OCI-LY3 (cell line): Measurements from ENCODE around the gene C4B.

Experiments used
- H2AFZ ChIP-seq: fragments of 200-600, 300-600 bp; shearing (Covaris generic); 2 replicates; pipeline ENCODE4 v1.6.0; 2014; ENCODE audit warnings: antibody characterized with exemption, low read depth, low read length
- H3K27ac ChIP-seq: fragments of 200-600, 300-600 bp; sonication (generic); 2 replicates; pipeline ENCODE4 v1.5.1; 2014; ENCODE audit warnings: mild to moderate bottlenecking, low read length, moderate library complexity, mixed read lengths
- H3K27me3 ChIP-seq: fragments of 200-600, 300-600 bp; sonication (generic); 2 replicates; pipeline ENCODE4 v1.6.1; 2014; ENCODE audit warnings: low read depth, low read length, mixed read lengths
- H3K36me3 ChIP-seq: fragments of 200-600, 300-600 bp; sonication (generic); replicated peaks from 2 replicates; pipeline ENCODE3; 2014; ENCODE audit warnings: low read depth, low read length, mixed read lengths
- H3K4me1 ChIP-seq: fragments of 300-600, 200-600 bp; sonication (generic); 2 replicates; pipeline ENCODE4 v1.6.1; 2014; ENCODE audit warnings: low read length, mixed read lengths
- H3K4me2 ChIP-seq: fragments of 200-600, 300-600 bp; sonication (generic); 2 replicates; pipeline ENCODE4 v1.6.1; 2014; ENCODE audit warnings: low read length, mixed read lengths
- H3K4me3 ChIP-seq: fragments of 300-600, 200-600 bp; sonication (generic); 2 replicates; pipeline ENCODE4 v1.5.1; 2014; ENCODE audit warnings: antibody characterized with exemption, mild to moderate bottlenecking, low read length, moderate library complexity
- H3K79me2 ChIP-seq: fragments of 300-600, 200-600 bp; shearing (Covaris generic); 2 replicates; pipeline ENCODE4 v1.6.1; 2014; ENCODE audit warnings: mild to moderate bottlenecking, low read length, mixed read lengths
- H3K9ac ChIP-seq: fragments of 300-600, 200-600 bp; shearing (Covaris generic); 2 replicates; pipeline ENCODE4 v1.6.0; 2014; ENCODE audit warnings: mild to moderate bottlenecking, low read length, moderate library complexity
- H3K9me3 ChIP-seq: fragments of 200-600, 300-600 bp; shearing (Covaris generic); 2 replicates; pipeline ENCODE4 v1.6.1; 2014; ENCODE audit warnings: low read length, mixed read lengths; ENCODE audit not compliant: insufficient read depth
- H4K20me1 ChIP-seq: fragments of 200-600, 300-600 bp; sonication (generic); 2 replicates; pipeline ENCODE4 v1.6.1; 2016; ENCODE audit warnings: low read length, mixed read lengths; ENCODE audit not compliant: insufficient read depth
- CTCF ChIP-seq: fragments of 200-600, 300-600 bp; sonication (generic); IDR thresholded peaks from 2 replicates; pipeline ENCODE4 v1.5.1; 2014; ENCODE audit warnings: antibody characterized with exemption, low read length, low read depth
- EZH2phosphoT487 ChIP-seq: fragments of 200-600 bp; shearing (Covaris generic); IDR thresholded peaks from 2 replicates; pipeline ENCODE4 v1.6.1; 2018; ENCODE audit warnings: antibody characterized with exemption, mixed run types, low read depth

Gene C4B

GRCh38 chr6:31967926-31968320, 46.7 kb upstream of the C4B start:
- Histone ChIP-seq H3K9ac (no peak overlapping the region), H3K27me3 (no peaks in the 10 kb centered on the region), H3K9me3 (no peaks in the 10 kb centered on the region), H3K36me3 (peaks cover 6% of the 10 kb centered on the region), H2AFZ (no peak overlapping the region), H3K79me2 (peaks cover 11% of the 10 kb centered on the region), H3K27ac (no peak overlapping the region), H3K4me1 (peaks cover 9% of the 10 kb centered on the region), H3K4me3 (no peak overlapping the region), H3K4me2 (no peak overlapping the region), H4K20me1 (no peaks in the 10 kb centered on the region)
- no peak for TF ChIP-seq CTCF
- no peak for TF ChIP-seq EZH2phosphoT487

GRCh38 chr6:31968326-31968725, 46.3 kb upstream of the C4B start:
- H3K4me2 ChIP-seq: no peak overlapping the region
- peaks cover 11% of the 10 kb centered on the region for H3K79me2 ChIP-seq
- no peak overlapping the region for H3K9ac ChIP-seq
- TF ChIP-seq EZH2phosphoT487: no peak
- no peak for TF ChIP-seq CTCF
- no peaks in the 10 kb centered on the region for H4K20me1 ChIP-seq
- H3K27me3 ChIP-seq: no peaks in the 10 kb centered on the region
- H3K4me3 ChIP-seq: no peak overlapping the region
- peaks cover 6% of the 10 kb centered on the region for H3K36me3 ChIP-seq
- H3K4me1 ChIP-seq: peaks cover 13% of the 10 kb centered on the region
- H3K27ac ChIP-seq: no peak overlapping the region
- no peak overlapping the region for H2AFZ ChIP-seq
- H3K9me3 ChIP-seq: no peaks in the 10 kb centered on the region

GRCh38 chr6:31968791-31969711, 45.5 kb upstream of the C4B start:
- Histone ChIP-seq H3K4me2 (no peak overlapping the region), H3K4me1 (peaks cover 14% of the 10 kb centered on the region), H3K9me3 (no peaks in the 10 kb centered on the region), H3K9ac (no peak overlapping the region), H3K36me3 (peaks cover 5% of the 10 kb centered on the region), H3K4me3 (no peak overlapping the region), H3K79me2 (peaks cover 11% of the 10 kb centered on the region), H2AFZ (no peak overlapping the region), H4K20me1 (no peaks in the 10 kb centered on the region), H3K27ac (no peak overlapping the region), H3K27me3 (no peaks in the 10 kb centered on the region)
- no peak for TF ChIP-seq EZH2phosphoT487
- TF ChIP-seq CTCF: no peak

- H3K4me1 ChIP-seq: peaks cover 14% of the 10 kb centered on the region
- H3K4me3 ChIP-seq: no peak overlapping the region
- no peaks in the 10 kb centered on the region for H3K36me3 ChIP-seq
- TF ChIP-seq EZH2phosphoT487 (no peak), CTCF (no peak)
- no peak overlapping the region for H3K9ac ChIP-seq
- no peaks in the 10 kb centered on the region for H3K27me3 ChIP-seq
- no peak overlapping the region for H3K4me2 ChIP-seq
- H3K27ac ChIP-seq: no peak overlapping the region
- H4K20me1 ChIP-seq: no peaks in the 10 kb centered on the region
- no peaks in the 10 kb centered on the region for H3K9me3 ChIP-seq
- H3K79me2 ChIP-seq: peaks cover 11% of the 10 kb centered on the region
- H2AFZ ChIP-seq: no peak overlapping the region
Measured at GRCh38 chr6:31969712-31970603, 44.6 kb upstream of the C4B start.
